GM12891 (cell line): ENCODE results near the gene TMEM106C.

Source experiments
- PAX5 ChIP-seq: IDR thresholded peaks from 2 replicates; pipeline ENCODE4 v1.6.1; 2011; ENCODE audit warnings: low read length, moderate library complexity, mild to moderate bottlenecking; ENCODE audit not compliant: insufficient read depth, severe bottlenecking
- POLR2A ChIP-seq: IDR thresholded peaks from 2 replicates; pipeline ENCODE4 v1.6.1; 2011; ENCODE audit warnings: low read depth, low read length, control low read depth
- POLR2AphosphoS5 ChIP-seq: IDR thresholded peaks from 2 replicates; pipeline ENCODE4 v1.6.1; 2011; ENCODE audit warnings: low read depth, low read length, control low read depth
- SPI1 ChIP-seq: IDR thresholded peaks from 2 replicates; pipeline ENCODE4 v1.6.1; 2011; ENCODE audit warnings: low read depth, low read length, control low read depth
- TAF1 ChIP-seq: IDR thresholded peaks from 2 replicates; pipeline ENCODE4 v1.6.1; 2011; ENCODE audit warnings: low read depth, low read length, control low read depth

GRCh38 chr12:47962198-47962597 is 1.2 kb upstream of the TMEM106C start:
- TF ChIP-seq POLR2A = no peak
- no peak for TF ChIP-seq POLR2AphosphoS5
- TF ChIP-seq PAX5 = no peak
- no peak for TF ChIP-seq TAF1
- TF ChIP-seq SPI1 = no peak
